H1 (cell line): Measurements from ENCODE around the gene ZNF747. TPM values are rescaled to one million over a fixed set of nuclear protein-coding genes. Genes with fewer than 3 reads are reported as not detected.

ENCODE experiments used
- ATF3 ChIP-seq: IDR thresholded peaks from 2 replicates; pipeline ENCODE4 v1.6.1; 2011; ENCODE audit warnings: low read depth, mild to moderate bottlenecking, low read length; ENCODE audit not compliant: insufficient read depth
- BRCA1 ChIP-seq: IDR thresholded peaks from 2 replicates; pipeline ENCODE4 v1.6.1; 2012; ENCODE audit warnings: low read depth, low read length, improper control_type of control experiment
- CHD7 ChIP-seq: fragments of 300-600 bp; sonication (generic); IDR thresholded peaks from 2 replicates; pipeline ENCODE4 v1.7.1; 2012; ENCODE audit warnings: low read length, moderate library complexity, mild to moderate bottlenecking, inconsistent platforms; ENCODE audit not compliant: insufficient replicate concordance
- CTCF ChIP-seq, 3 experiments: IDR thresholded peaks; 1 replicate in 2 of 3; 2 replicates in 1 of 3; pipeline versions ENCODE4 v1.5.1 to v1.6.1; 2011; ENCODE audit warnings: low read length in 3 of 3, mild to moderate bottlenecking in 3 of 3, inconsistent platforms in 2 of 3, low read depth in 1 of 3, moderate library complexity in 1 of 3; ENCODE audit not compliant: insufficient read depth in 1 of 3; ENCODE audit errors: control extremely low read depth in 1 of 3
- E2F6 ChIP-seq: IDR thresholded peaks from 2 replicates; pipeline ENCODE4 v1.6.1; 2012; ENCODE audit warnings: inconsistent platforms
- RNF2 ChIP-seq: fragments of 200-900, 300-1000 bp; sonication (generic); IDR thresholded peaks from 2 replicates; pipeline ENCODE4 v1.7.1; 2016; ENCODE audit warnings: borderline replicate concordance, low read depth, mild to moderate bottlenecking, antibody characterized with exemption, low read length; ENCODE audit not compliant: poor library complexity, severe bottlenecking; ENCODE audit errors: missing control alignments
- RXRA ChIP-seq: IDR thresholded peaks from 2 replicates; pipeline ENCODE4 v1.6.1; 2011; ENCODE audit warnings: low read depth, mild to moderate bottlenecking, low read length, moderate library complexity; ENCODE audit not compliant: insufficient read depth
- polyA plus RNA-seq, 7 experiments: library from polyadenylated mRNA; depleted of rRNA in 3 of 7; stranded (reverse) in 5 of 7; unstranded in 2 of 7; fragments of >200 nt in 5 of 7; fragments of 200-250 nt in 2 of 7; gene quantifications; 1 replicate in 5 of 7; 2 replicates in 1 of 7; 4 replicates in 1 of 7; pipeline versions ENCODE4 v1.2.1 to v1.2.3, GENCODE V29; 2011 to 2013; ENCODE audit warnings: missing spikeins in 2 of 7, mixed read lengths in 2 of 7
- total RNA-seq: library from RNA; stranded (reverse); fragmentation: NEBNext Ultra II Directional; extraction: Animal tissue kit (Norgen Biotek cat#: 25700); gene quantifications from 2 replicates; pipeline ENCODE4 v1.2.1, GENCODE V29; 2021

ZNF747 gene
- total and polyA plus RNA-seq, 2 of the 8 experiments (the other 6 are each of a cell fraction or from before 2014, with no cell fraction given): 9.9 to 10.3 TPM

GRCh38 chr16:30562021-30562420, 27.4 kb upstream of the ZNF747 start (continued):
- TF ChIP-seq CHD7 (no peak), BRCA1 (no peak), RXRA (no peak), E2F6 (no peak), RNF2 (no peak), CTCF (IDR thresholded peaks at IDR 0.05; ENCODE audit: control extremely low read depth in 1 of 3, insufficient read depth in 1 of 3, low read depth in 1 of 3, low read length in 3 of 3) (no peak), ATF3 (no peak)
